ENCODE results near the gene AP5S1.
"Not testable (repeated sequence)": the region's sequence is repeated elsewhere in the genome, so short reads cannot be mapped to it uniquely, and the experiment has no call there.

AP5S1 gene

DNA sequence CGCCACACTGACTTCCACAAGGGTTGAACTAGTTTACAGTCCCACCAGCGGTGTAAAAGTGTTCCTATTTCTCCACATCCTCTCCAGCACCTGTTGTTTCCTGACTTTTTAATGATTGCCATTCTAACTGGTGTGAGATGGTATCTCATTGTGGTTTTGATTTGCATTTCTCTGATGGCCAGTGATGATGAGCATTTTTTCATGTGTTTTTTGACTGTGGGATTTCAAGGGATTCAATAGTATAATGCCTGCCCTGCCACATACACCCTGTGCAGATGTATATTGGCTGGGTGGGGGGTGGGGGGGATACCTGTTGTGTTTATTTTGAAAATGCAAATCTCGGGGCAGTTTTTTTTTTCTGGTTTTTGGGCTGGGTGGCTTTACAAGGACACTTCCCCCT lies 26.2 kb upstream of the AP5S1 start:
- not testable (repeated sequence) for DNase-seq

DNA sequence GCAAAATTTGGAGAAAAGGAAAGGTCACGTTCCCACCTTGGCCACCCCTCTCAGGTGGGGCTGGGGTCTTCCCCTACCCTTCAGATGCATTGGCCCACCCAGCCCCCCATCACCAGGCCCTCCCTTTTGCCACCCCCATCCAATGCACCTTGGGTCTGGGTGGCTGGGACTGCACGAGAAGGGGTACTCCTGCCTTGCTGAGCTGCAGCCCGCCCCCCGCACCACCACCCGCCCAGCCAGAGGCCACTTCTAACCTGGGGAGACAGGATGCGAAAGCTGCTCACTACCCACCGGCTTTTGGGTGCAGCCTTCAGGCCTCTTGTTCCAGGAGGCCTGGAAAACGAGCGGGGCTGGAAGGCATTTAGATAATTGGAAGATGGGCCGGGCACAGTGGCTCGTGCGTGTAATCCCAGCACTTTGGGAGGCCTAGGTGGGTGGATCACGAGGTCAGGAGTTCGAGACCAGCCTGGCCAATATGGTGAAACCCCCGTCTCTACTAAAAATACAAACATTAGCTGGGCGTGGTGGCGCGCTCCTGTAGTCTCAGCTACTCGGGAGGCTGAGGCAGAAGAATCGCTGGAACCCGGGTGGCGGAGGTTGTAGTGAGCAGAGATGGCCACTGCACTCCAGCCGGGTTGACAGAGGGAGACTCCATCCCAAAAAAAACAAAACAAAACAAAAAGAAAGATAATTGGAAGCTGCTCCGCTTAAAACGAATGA lies 25.5 kb upstream of the AP5S1 start:
- DNase-seq: no peak

DNA sequence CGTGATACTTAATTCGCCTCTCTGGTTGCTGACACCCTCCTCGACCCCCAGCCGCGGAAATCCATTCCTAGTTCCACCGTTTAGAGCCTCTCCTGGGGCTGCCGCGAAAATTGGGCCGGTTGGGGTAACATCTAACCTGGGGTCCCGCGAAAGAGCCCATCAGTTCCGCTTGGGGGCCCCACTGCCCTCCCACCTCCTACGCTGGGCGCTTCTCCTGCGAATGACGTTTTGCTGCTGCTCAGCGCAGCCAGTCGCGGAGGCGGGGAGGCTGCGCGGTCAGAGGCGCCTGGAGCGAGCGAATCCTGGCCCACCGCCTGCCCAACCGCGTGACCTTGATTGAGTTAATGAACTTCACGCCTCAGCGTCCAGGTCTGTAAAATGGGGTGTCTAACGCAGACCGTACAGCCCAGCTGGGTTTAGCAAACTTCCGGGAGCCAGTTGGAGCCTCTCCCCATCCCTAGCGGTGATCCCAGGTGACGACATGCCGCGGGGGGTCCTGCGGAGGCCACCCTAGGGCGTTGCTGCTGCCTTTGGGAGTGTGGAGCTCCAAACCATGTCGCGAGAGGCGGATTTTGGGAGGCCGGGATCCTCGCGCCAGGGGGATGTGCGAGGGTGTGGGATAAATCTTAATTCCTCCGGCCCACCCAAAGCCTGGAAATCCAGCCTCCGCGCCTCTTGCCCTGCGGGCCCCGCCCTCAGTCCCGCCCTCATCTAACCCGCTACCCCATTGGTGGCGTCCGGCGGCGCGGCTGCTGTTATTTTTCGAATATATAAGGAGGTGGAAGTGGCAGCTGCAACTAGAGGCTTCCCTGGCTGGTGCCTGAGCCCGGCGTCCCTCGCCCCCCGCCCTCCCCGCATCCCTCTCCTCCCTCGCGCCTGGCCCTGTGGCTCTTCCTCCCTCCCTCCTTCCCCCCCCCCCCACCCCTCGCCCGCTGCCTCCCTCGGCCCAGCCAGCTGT lies 24.6 kb upstream of the AP5S1 start, which contains the start of gene CDC25B:
Gene CDC25B (plus strand): TSS at position 800 of the 958 bp plus-strand sequence. CDS start 222 bp downstream, outside the sequence.
- DNase-seq: peak; percentile 89

DNA sequence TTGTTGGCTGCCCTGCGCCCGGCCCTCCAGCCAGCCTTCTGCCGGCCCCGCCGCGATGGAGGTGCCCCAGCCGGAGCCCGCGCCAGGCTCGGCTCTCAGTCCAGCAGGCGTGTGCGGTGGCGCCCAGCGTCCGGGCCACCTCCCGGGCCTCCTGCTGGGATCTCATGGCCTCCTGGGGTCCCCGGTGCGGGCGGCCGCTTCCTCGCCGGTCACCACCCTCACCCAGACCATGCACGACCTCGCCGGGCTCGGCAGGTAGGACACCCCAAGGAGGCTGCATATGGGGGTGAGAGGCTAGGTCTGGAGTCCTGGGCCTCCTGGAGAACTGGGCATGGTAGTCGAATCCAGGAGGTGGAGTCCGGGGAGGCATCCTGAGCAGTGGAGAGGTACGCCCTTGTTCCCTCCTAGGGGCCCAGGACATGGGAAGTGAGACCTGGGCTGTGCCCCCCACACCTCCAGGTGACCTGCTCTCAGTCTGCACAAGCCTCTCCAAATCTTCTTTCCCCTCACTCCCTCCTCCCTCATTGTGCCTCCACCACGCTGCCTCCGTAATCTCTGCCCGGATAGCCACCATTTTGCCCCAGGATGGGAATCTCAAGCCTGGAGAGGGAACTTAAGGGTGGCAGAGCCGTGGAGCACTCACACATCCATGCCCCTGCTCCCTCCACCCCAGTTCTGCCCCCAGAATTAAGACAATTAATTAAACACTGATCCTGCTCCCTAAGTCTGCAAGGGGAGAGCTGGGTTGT lies 23.7 kb upstream of the AP5S1 start:
- DNase-seq: no peak

DNA sequence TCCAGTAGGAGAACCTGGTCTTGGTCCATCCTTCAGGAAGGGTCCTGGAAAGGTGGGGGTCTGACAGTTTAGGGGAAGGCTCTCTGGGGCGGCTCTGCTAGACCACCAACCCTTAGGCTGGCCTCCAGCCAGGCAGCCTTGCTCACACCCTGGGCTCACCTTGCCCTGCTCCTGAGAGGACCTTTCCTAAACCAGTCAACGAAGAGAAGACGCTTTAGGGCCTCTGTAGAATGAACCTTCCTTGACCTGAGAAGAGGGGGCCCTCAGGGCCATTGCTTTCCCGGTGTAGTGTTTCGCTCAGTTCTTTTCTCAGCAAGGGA lies 23.2 kb upstream of the AP5S1 start:
- no peak for DNase-seq

DNA sequence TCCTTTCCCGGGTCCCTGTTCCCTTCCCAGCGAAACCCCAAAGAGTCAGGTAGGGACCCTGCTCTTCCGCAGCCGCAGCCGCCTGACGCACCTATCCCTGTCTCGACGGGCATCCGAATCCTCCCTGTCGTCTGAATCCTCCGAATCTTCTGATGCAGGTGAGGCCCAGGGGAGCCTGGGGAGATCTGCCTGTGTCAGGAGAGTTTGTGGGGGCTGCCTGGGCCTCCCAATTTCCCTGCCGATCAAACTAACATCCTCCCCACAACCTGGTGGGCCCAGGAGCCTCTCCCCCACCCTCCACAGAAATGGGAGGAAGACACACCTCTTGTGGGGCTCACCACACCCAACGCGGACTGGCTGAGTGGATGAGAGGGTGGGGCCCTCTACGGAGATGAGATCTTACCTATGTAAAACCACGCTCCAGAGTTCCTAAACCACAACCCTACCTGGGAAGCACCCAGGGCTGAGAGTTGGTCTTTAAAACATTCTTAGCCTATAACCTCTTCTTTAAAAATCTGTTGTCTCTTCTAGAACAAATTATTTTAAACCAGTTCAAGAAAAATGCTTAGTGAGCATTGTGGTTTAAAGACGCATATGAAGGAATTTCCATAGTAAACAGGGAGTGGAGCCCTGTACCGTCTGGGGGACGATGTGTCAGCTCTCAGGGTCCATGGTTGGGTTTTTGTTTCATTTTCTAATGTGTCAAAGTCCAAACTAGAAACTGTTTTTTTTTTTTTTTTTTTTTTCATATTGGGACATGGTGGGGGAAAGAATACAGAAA lies 22.6 kb upstream of the AP5S1 start:
- DNase-seq: peak; percentile 40

DNA sequence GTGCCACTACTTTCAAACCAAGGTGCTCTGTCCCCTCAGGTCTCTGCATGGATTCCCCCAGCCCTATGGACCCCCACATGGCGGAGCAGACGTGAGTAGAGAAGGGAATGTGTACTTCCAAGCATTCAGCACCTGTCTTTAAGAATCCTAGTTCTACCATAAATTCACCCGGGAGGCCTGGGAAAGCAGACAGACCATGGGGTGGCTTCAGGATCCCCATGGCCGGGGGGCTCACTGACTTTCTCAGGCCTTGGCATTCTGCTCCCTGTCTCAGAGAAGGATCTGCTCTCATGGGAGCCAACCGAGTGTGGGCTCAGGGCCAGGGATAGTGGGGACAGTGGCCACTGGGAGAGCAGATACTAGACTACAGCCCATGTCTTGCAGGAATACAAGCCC lies 22.0 kb upstream of the AP5S1 start:
- no peak for DNase-seq

DNA sequence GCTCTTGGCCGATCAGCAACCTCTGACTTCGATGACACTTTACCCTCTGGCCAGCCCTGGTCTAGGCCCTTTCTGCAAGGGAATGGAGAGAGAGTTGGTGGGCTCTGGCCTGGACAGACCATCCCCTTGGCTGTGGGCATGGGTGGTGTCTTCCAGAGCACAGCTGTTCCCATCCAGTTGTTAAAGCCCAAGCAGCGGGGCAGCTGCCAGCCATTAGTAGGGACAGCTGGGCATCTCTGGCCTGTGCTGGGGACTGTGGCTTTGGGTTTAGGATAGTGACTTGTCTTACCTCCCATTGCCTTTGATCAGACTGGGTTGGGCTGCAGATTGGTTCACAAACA lies 21.5 kb upstream of the AP5S1 start:
- no peak for DNase-seq

DNA sequence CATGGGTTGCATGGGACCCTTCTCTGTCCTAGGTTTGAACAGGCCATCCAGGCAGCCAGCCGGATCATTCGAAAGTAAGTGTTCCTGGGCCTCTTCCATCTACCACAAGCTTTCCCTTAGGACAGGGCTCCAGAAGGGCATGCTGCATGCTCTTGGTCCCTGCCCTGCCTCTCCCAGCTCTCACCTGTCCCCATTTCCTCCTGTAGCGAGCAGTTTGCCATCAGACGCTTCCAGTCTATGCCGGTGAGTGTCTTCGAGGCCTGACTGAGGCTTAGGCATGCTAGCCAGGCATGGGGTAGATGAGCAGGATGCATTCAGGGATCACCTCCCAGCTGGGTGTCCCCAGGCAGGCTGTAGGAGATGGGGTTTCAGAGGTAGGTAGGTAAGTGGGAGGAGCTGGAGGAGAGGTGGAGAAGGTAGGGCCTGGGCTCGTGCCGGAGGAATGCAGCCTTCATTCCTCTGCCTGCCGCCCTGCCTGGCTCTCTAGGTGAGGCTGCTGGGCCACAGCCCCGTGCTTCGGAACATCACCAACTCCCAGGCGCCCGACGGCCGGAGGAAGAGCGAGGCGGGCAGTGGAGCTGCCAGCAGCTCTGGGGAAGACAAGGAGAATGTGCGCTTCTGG lies 20.0 kb upstream of the AP5S1 start:
- no peak for DNase-seq

DNA sequence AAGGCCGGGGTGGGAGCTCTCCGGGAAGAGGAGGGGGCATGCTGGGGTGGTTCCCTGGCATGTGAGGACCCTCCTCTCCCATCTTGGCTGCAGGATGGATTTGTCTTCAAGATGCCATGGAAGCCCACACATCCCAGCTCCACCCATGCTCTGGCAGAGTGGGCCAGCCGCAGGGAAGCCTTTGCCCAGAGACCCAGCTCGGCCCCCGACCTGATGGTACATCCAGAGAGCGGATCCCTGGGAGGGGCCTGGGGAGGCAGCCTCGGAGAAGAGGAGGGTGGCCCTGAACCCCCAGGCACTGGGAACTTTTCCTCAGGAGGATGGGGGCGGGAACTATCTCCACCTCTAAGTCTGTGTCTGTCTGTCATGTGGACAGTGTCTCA lies 19.5 kb upstream of the AP5S1 start:
- no peak for DNase-seq

DNA sequence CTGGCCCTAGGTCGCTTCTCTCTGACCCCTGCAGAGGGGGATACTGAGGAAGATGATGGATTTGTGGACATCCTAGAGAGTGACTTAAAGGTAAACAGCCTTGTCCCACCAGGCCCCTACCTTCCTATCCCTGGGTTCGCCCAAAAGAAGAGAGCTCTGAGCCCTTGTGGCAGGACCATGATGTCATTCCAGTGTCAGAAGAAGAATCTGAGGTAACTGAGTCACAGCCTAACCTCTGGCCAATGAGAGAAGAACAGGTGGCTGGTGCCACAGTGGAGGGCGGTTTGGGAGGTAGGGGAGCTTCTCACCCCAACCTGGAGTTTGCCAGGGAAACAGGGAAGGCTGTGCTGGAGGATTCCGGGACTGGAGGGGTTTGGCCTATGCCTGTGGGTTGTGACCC lies 19.0 kb upstream of the AP5S1 start:
- no peak for DNase-seq

DNA sequence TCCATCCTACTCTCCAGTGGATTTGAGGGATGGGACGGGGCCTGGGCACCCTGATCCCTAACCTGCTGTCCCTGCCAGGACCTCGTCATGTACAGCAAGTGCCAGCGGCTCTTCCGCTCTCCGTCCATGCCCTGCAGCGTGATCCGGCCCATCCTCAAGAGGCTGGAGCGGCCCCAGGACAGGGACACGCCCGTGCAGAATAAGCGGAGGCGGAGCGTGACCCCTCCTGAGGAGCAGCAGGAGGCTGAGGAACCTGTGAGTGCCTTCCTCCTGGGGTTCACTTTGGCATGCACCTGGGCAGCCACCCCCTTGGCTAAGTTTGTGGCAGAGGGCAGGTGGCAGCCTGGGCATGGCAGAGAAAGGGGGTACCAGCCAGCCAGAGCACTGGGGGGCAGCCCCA lies 18.5 kb upstream of the AP5S1 start:
- DNase-seq: no peak

DNA sequence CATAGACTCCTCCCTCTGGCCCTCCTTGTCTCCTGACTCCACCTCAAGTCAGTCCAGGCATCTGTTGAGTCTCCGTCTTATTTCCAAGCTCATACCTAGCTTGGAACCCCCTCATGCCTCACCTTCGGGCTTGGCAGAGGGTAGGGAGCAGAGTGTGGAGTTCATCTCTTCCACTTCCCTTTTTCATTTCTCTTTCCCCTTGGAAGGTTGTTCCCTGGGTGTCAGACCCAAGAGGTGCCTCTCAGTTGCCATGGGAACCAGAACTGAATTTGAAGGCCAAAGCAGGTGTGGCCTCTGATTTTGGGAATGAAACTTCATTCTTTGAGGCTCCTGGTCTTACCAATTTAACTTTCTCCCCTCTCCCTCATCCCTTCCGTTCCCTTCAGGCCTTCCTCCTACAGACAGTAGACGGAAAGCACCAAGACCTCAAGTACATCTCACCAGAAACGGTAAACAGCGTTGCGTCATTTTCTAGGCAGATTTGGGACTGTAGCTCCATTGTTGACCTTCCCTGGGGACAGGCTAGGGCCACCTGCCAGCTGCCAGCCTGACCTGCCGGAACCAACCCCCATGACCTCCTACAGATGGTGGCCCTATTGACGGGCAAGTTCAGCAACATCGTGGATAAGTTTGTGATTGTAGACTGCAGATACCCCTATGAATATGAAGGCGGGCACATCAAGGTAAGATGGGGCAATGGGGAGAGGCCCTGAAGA lies 17.7 kb upstream of the AP5S1 start:
- no peak for DNase-seq

DNA sequence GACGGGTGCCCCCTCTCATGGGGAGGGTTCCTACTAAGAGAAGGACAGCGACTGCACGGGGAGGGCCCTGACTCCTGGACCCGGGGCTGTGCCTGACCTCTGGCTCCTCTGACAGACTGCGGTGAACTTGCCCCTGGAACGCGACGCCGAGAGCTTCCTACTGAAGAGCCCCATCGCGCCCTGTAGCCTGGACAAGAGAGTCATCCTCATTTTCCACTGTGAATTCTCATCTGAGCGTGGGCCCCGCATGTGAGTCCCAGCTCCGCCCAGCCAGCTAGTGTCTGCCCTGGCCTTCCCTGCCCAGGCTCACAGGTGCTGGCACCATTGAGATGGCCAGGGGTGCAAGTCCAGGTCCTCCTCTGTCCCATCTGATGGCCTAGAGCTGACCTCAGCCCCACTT lies 17.1 kb upstream of the AP5S1 start:
- no peak for DNase-seq

DNA sequence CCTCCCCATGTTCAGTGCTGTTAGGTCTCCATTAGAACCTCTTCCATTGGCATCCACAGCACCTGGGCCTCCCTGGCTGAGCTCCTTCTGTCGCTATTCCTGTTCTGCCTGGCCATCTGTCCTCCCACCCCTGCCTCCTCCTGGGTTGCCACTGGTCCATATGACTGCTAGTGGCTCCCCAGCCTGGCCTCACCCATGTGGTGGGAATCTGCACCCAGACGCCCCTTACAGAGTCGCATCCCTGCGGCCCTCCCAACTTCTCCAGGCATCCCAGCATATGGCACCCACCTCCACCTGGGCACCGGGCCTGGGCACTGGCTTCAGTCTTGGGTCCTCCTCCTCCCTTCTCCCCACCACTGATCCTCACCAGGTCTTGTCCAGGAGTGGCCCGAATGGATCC lies 16.5 kb upstream of the AP5S1 start:
- DNase-seq: no peak

DNA sequence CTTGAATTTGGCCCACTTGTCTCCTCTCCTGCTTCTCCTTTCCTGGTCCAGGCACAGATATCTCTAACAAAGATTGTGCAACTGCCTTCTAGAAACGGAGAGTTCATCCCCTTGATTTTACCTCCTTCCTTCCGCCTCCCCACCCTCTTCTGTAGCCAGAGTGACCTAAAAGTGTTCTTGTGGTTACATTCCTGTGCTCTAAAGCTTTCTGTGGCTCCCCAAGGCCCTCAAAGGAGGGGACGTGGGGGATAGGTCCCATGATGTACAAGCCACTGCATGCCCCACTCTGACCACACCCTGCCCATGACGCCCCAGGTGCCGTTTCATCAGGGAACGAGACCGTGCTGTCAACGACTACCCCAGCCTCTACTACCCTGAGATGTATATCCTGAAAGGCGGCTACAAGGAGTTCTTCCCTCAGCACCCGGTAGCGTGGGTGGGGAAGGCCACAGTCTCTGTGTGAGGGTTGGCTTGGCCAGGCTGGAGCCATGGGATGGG lies 16.0 kb upstream of the AP5S1 start:
- DNase-seq: no peak

DNA sequence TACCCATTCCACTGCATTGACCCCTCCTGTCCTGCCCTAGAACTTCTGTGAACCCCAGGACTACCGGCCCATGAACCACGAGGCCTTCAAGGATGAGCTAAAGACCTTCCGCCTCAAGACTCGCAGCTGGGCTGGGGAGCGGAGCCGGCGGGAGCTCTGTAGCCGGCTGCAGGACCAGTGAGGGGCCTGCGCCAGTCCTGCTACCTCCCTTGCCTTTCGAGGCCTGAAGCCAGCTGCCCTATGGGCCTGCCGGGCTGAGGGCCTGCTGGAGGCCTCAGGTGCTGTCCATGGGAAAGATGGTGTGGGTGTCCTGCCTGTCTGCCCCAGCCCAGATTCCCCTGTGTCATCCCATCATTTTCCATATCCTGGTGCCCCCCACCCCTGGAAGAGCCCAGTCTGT lies 15.6 kb upstream of the AP5S1 start:
- DNase-seq: no peak

DNA sequence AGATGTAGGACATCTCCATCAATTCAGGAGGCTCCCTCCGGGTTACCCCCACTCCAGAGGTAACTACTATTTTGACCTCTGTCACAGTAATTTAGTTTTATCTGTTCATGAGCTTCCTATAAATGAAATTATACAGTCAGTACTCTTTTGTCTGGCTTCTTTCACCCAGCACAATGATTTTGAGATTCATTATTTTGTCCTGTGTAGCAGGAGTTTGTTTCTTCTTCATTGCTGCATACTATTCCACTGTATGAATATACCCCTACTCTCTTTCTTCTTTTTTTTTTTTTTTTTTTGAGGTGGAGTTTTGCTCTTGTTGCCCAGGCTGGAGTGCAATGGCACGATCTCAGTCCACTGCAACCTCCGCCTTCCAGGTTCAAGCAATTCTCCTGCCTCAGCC lies 11.8 kb upstream of the AP5S1 start:
- no peak for DNase-seq

DNA sequence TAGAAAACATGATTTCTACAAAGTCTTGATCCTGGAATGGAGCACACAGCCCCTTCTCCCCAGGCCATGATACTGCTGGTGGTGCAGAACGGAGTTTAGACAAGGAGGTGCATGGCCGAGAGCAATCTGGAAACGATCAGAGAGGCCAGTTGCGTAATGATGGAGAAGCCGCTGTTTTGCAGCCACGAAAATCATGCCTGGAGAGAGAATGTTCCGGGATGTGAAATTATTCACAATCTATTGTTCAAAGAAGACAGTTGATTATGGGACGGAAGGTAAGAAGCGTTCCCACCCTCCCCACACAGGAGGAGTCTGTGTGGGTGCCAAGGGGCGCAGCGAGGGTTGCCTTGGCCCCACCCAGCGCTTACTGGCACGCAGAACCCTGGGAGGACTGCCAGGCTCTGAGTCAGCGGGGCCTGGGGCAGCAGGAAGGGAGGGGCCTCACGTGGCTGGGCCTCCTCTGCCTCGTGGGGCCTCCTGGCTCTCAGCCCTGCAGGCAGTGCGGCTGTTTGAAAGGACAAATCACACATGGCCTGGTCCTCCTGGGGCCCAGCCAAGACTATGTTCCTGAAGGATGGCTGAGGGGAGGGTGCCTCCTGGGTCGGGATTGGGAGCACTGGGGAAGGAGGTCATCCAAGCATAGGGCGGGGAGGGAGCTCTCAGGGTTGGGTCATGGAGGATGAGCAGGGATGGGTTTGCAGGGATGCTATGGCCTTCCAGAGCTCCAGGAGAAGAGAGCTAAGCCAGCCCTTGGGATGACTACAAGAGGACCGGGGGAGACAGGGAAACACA lies 8.7 kb upstream of the AP5S1 start:
- peak; percentile 96 for DNase-seq

DNA sequence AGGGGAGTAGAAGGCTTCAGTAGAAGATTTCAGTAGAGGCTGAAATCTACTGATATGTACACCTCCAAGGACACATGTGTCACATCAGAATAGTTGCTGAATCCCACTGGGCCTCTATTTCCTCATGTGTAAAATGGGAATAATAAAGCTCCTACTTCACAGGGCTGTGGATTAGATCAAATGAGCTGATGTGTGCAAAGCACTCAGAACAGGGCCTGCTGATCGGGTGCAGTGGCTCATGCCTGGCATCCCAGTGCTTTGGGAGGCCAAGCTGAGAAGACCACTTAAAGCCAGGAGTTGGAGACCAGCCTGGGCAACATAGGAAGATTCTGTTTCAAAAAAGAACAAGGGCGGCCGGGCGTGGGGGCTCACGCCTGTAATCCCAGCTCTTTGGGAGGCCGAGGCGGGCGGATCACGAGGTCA lies 8.1 kb upstream of the AP5S1 start:
- DNase-seq: no peak

All from activated naive CD4-positive, alpha-beta T cell treated with anti-CD3 and anti-CD28 coated beads, Interleukin-2, amount 50 U/mL, for 16 hours (primary cell).